ENCODE results near the gene ZNF100.
"Not testable (repeated sequence)": the region's sequence is repeated elsewhere in the genome, so short reads cannot be mapped to it uniquely, and the experiment has no call there.

ZNF100 gene

GRCh38 chr19:21786936-21787335 is 19.6 kb upstream of the ZNF100 start:
- no peak for TF ChIP-seq CTCF (conservative IDR thresholded peaks at IDR 0.05; ENCODE audit: low read depth, low read length)
- H3K4me3 ChIP-seq (IDR thresholded peaks at IDR 0.05; ENCODE audit: insufficient read depth, low read depth, low read length) = no peak overlapping the region
- no peak overlapping the region for H3K9ac ChIP-seq
- no peaks in the 10 kb centered on the region for H4K20me1 ChIP-seq (ENCODE audit: insufficient read depth)
- no peak overlapping the region for H2AFZ ChIP-seq (ENCODE audit: low read depth)
- no peak overlapping the region for H3K4me2 ChIP-seq
- H3K4me1 ChIP-seq (ENCODE audit: low read depth, poor library complexity, severe bottlenecking) = no peaks in the 10 kb centered on the region
- H3K36me3 ChIP-seq (ENCODE audit: insufficient read depth) = no peaks in the 10 kb centered on the region
- H3K27ac ChIP-seq = no peak overlapping the region
- H3K27me3 ChIP-seq (ENCODE audit: insufficient read depth, low read depth) = no peaks in the 10 kb centered on the region
- no peaks in the 10 kb centered on the region for H3K79me2 ChIP-seq (ENCODE audit: insufficient read depth, low read depth)

DNA sequence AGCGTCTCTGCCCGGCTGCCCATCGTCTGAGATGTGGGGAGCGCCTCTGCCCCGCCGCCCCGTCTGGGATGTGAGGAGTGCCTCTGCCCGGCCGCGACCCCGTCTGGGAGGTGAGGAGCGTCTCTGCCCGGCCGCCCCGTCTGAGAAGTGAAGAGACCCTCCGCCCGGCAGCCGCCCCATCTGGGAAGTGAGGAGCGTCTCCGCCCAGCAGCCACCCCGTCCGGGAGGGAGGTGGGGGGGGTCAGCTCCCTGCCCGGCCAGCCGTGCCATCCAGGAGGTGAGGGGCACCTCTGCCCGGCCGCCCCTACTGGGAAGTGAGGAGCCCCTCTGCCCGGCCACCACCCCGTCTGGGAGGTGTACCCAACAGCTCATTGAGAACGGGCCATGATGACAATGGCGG is 8.4 kb upstream of the ZNF100 start:
- not testable (repeated sequence) for H3K36me3 ChIP-seq (ENCODE audit: insufficient read depth); H3K4me1 ChIP-seq (ENCODE audit: low read depth, poor library complexity, severe bottlenecking); H2AFZ ChIP-seq (ENCODE audit: low read depth); H3K4me2 ChIP-seq; H4K20me1 ChIP-seq (ENCODE audit: insufficient read depth); H3K27ac ChIP-seq; H3K27me3 ChIP-seq (ENCODE audit: insufficient read depth, low read depth); H3K4me3 ChIP-seq (IDR thresholded peaks at IDR 0.05; ENCODE audit: insufficient read depth, low read depth, low read length); H3K9ac ChIP-seq; H3K79me2 ChIP-seq (ENCODE audit: insufficient read depth, low read depth)

GRCh38 chr19:21766705-21767064 is 694 bp downstream of the ZNF100 start:
- not testable (repeated sequence) for H3K9ac ChIP-seq; H3K79me2 ChIP-seq (ENCODE audit: insufficient read depth, low read depth); H3K27ac ChIP-seq; H3K27me3 ChIP-seq (ENCODE audit: insufficient read depth, low read depth); H3K4me2 ChIP-seq; H4K20me1 ChIP-seq (ENCODE audit: insufficient read depth); H3K4me1 ChIP-seq (ENCODE audit: low read depth, poor library complexity, severe bottlenecking); H3K36me3 ChIP-seq (ENCODE audit: insufficient read depth); H3K4me3 ChIP-seq (IDR thresholded peaks at IDR 0.05; ENCODE audit: insufficient read depth, low read depth, low read length); H2AFZ ChIP-seq (ENCODE audit: low read depth)

DNA sequence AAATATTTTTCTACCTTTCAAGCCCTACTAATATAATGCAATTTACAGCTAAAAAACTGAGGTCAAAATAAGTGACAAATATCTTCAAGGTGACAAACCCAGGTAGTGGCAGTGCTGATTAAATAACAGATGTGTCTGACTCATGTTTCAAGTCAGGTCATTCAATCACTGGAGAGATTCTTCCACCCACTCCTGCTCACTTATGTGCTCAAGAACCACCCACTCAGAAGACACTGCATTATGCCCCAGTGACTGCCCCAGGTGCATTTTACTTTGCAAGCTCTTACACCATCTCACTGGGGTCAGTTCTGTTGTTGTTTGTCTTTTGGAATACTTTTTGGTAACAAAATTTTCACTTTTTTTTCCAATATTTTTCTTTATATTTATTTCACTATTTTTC is 2.2 kb downstream of the ZNF100 start:
- no peak overlapping the region for H3K4me2 ChIP-seq
- H3K9ac ChIP-seq = no peak overlapping the region
- TF ChIP-seq CTCF (conservative IDR thresholded peaks at IDR 0.05; ENCODE audit: low read depth, low read length) = no peak
- no peak overlapping the region for H2AFZ ChIP-seq (ENCODE audit: low read depth)
- no peaks in the 10 kb centered on the region for H3K79me2 ChIP-seq (ENCODE audit: insufficient read depth, low read depth)
- no peak overlapping the region for H3K4me3 ChIP-seq (IDR thresholded peaks at IDR 0.05; ENCODE audit: insufficient read depth, low read depth, low read length)
- H3K4me1 ChIP-seq (ENCODE audit: low read depth, poor library complexity, severe bottlenecking) = no peaks in the 10 kb centered on the region
- no peaks in the 10 kb centered on the region for H3K36me3 ChIP-seq (ENCODE audit: insufficient read depth)
- no peaks in the 10 kb centered on the region for H3K27me3 ChIP-seq (ENCODE audit: insufficient read depth, low read depth)
- H4K20me1 ChIP-seq (ENCODE audit: insufficient read depth) = no peaks in the 10 kb centered on the region
- H3K27ac ChIP-seq = no peak overlapping the region

- not testable (repeated sequence) for H3K79me2 ChIP-seq (ENCODE audit: insufficient read depth, low read depth); H4K20me1 ChIP-seq (ENCODE audit: insufficient read depth)
These were observed 5.8 kb downstream of the ZNF100 start for GRCh38 chr19:21761547-21761946.

DNA sequence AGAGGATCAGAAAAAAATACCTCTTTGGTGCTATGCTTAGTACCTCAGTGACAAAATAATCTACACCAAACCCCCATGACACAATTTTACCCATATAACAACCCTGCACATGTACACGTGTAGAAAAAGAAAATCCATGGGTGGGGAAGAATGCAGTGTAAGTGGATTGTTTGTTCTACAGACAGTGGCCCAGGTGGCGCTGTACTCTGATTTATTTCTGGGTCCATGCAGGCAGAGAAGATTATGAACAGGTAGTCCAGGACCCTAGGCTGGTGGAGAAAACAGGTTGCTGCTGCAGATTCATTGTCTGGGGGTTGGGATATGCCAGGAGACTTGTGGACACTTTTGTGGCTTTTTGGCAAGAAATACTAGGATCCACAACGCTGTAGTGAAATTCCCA is 9.1 kb downstream of the ZNF100 start:
- no peak overlapping the region for H3K27ac ChIP-seq
- H3K4me2 ChIP-seq = no peak overlapping the region
- H3K4me1 ChIP-seq (ENCODE audit: low read depth, poor library complexity, severe bottlenecking) = no peaks in the 10 kb centered on the region
- H3K36me3 ChIP-seq (ENCODE audit: insufficient read depth) = no peaks in the 10 kb centered on the region
- no peak overlapping the region for H3K4me3 ChIP-seq (IDR thresholded peaks at IDR 0.05; ENCODE audit: insufficient read depth, low read depth, low read length)
- no peak for TF ChIP-seq CTCF (conservative IDR thresholded peaks at IDR 0.05; ENCODE audit: low read depth, low read length)
- H2AFZ ChIP-seq (ENCODE audit: low read depth) = no peak overlapping the region
- H3K9ac ChIP-seq = no peak overlapping the region
- no peaks in the 10 kb centered on the region for H4K20me1 ChIP-seq (ENCODE audit: insufficient read depth)
- H3K79me2 ChIP-seq (ENCODE audit: insufficient read depth, low read depth) = no peaks in the 10 kb centered on the region
- H3K27me3 ChIP-seq (ENCODE audit: insufficient read depth, low read depth) = no peaks in the 10 kb centered on the region

More at GRCh38 chr19:21761547-21761946, 5.8 kb downstream of the ZNF100 start:
- H3K4me3 ChIP-seq (IDR thresholded peaks at IDR 0.05; ENCODE audit: insufficient read depth, low read depth, low read length); H2AFZ ChIP-seq (ENCODE audit: low read depth); H3K27me3 ChIP-seq (ENCODE audit: insufficient read depth, low read depth); H3K36me3 ChIP-seq (ENCODE audit: insufficient read depth); H3K9ac ChIP-seq; H3K4me2 ChIP-seq; H3K27ac ChIP-seq; H3K4me1 ChIP-seq (ENCODE audit: low read depth, poor library complexity, severe bottlenecking): not testable (repeated sequence)

- not testable (repeated sequence) for H3K9ac ChIP-seq; H2AFZ ChIP-seq (ENCODE audit: low read depth); H3K79me2 ChIP-seq (ENCODE audit: insufficient read depth, low read depth); H3K4me2 ChIP-seq; H3K4me3 ChIP-seq (IDR thresholded peaks at IDR 0.05; ENCODE audit: insufficient read depth, low read depth, low read length); H4K20me1 ChIP-seq (ENCODE audit: insufficient read depth); H3K4me1 ChIP-seq (ENCODE audit: low read depth, poor library complexity, severe bottlenecking); H3K27ac ChIP-seq; H3K36me3 ChIP-seq (ENCODE audit: insufficient read depth); H3K27me3 ChIP-seq (ENCODE audit: insufficient read depth, low read depth)
These were observed 11.8 kb downstream of the ZNF100 start for GRCh38 chr19:21755555-21755954.

Measured in KMS-11 (cell line).